Stomach (tissue), 4 donors: ENCODE data around the gene TCTN2.

Experiments used
- POLR2A ChIP-seq, 4 donors: fragments of 450-650 bp; IDR thresholded peaks; one replicate each; pipeline ENCODE4 v1.6.1; 2016; ENCODE audit warnings: antibody characterized with exemption in 4 of 4, control low read depth in 2 of 4, mild to moderate bottlenecking in 1 of 4, moderate library complexity in 1 of 4
- POLR2AphosphoS5 ChIP-seq, 3 donors: sonication (generic); formaldehyde crosslinking; IDR thresholded peaks; one replicate each; pipeline ENCODE4 v1.6.1; 2016; ENCODE audit warnings: antibody characterized with exemption in 3 of 3
- TF ChIP-seq, protein P1 (sequence below), 7 experiments: fragments of 450-650 bp in 4 of 7; fragments of 200-600 bp in 3 of 7; sonication (generic) in 3 of 7; IDR thresholded peaks; one replicate each; pipeline ENCODE4 v1.5.1; 2016 to 2019; ENCODE audit warnings: antibody characterized with exemption in 7 of 7, control low read depth in 2 of 7, mild to moderate bottlenecking in 1 of 7

GRCh38 chr12:123732251-123732650 is 61.3 kb downstream of the TCTN2 start:
- TF ChIP-seq POLR2A (IDR thresholded peaks at IDR 0.05) (no peak), POLR2AphosphoS5 (IDR thresholded peaks at IDR 0.05) (no peak)
- TF ChIP-seq, protein P1, sequence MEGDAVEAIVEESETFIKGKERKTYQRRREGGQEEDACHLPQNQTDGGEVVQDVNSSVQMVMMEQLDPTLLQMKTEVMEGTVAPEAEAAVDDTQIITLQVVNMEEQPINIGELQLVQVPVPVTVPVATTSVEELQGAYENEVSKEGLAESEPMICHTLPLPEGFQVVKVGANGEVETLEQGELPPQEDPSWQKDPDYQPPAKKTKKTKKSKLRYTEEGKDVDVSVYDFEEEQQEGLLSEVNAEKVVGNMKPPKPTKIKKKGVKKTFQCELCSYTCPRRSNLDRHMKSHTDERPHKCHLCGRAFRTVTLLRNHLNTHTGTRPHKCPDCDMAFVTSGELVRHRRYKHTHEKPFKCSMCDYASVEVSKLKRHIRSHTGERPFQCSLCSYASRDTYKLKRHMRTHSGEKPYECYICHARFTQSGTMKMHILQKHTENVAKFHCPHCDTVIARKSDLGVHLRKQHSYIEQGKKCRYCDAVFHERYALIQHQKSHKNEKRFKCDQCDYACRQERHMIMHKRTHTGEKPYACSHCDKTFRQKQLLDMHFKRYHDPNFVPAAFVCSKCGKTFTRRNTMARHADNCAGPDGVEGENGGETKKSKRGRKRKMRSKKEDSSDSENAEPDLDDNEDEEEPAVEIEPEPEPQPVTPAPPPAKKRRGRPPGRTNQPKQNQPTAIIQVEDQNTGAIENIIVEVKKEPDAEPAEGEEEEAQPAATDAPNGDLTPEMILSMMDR (IDR thresholded peaks at IDR 0.05), result no peak
